Measurements from ENCODE around the gene CACNA2D4. TPM values are rescaled to one million over a fixed set of nuclear protein-coding genes. Genes with fewer than 3 reads are reported as not detected.
A peak's percentile ranks its signal among the peaks of the same experiment; 100 is the strongest.
"Not testable (repeated sequence)": the region's sequence is repeated elsewhere in the genome, so short reads cannot be mapped to it uniquely, and the experiment has no call there.

Gene CACNA2D4
- 5.9 TPM for total RNA-seq

- peak; percentile 29 for ATAC-seq
- intact Hi-C loops (cut with DNase I): no loop called here
- DNase-seq (ENCODE audit: low spot score): peak; percentile 47
These were observed at the start of gene CACNA2D4 for GRCh38 chr12:1918081-1918883. Gene CACNA2D4 (minus strand): TSS chr12:1918652. CDS start chr12:1918473, 179 bp downstream.

GRCh38 chr12:1966561-1967226 is 48.2 kb upstream of the CACNA2D4 start:
- DNase-seq (ENCODE audit: low spot score) (no peak), ATAC-seq (no peak)
- intact Hi-C loops (cut with DNase I): no loop called here

- ATAC-seq: no peak
- intact Hi-C loops (cut with DNase I): no loop called here
- DNase-seq (ENCODE audit: low spot score): no peak
These were observed 47.5 kb upstream of the CACNA2D4 start for GRCh38 chr12:1965916-1966315.

- DNase-seq (ENCODE audit: low spot score): no peak
- ATAC-seq: no peak
- intact Hi-C loops (cut with DNase I): no loop called here
These were observed 43.9 kb upstream of the CACNA2D4 start for GRCh38 chr12:1962051-1963020.

GRCh38 chr12:1956716-1957115 is 38.3 kb upstream of the CACNA2D4 start:
- DNase-seq (ENCODE audit: low spot score) (no peak), ATAC-seq (no peak)
- intact Hi-C loops (cut with DNase I): no loop called here

GRCh38 chr12:1949771-1950470 is 31.5 kb upstream of the CACNA2D4 start:
- DNase-seq (ENCODE audit: low spot score): no peak
- peak; percentile 90 for ATAC-seq
- intact Hi-C loops (cut with DNase I): no loop called here

- no peak for ATAC-seq
- intact Hi-C loops (cut with DNase I): no loop called here
These were observed 30.4 kb upstream of the CACNA2D4 start for GRCh38 chr12:1948883-1949282.

GRCh38 chr12:1947081-1947480 is 28.6 kb upstream of the CACNA2D4 start:
- intact Hi-C loops (cut with DNase I): no loop called here
- ATAC-seq (no peak), DNase-seq (ENCODE audit: low spot score) (no peak)

More at GRCh38 chr12:1948883-1949282, 30.4 kb upstream of the CACNA2D4 start:
- no peak for DNase-seq (ENCODE audit: low spot score)

- DNase-seq (ENCODE audit: low spot score): no peak
- no peak for ATAC-seq
- intact Hi-C loops (cut with DNase I): no loop called here
These were observed 27.8 kb upstream of the CACNA2D4 start for GRCh38 chr12:1946296-1946695.

- DNase-seq (ENCODE audit: low spot score); intact Hi-C loops (cut with DNase I); ATAC-seq: not testable (repeated sequence)
These were observed 27.1 kb upstream of the CACNA2D4 start for GRCh38 chr12:1945502-1945901.

GRCh38 chr12:1939801-1940607 is 21.6 kb upstream of the CACNA2D4 start:
- intact Hi-C loops (cut with DNase I): loop anchor here (10.0 kb wide), 1 partner anchor 305 kb away; no protein-coding TSS in a partner anchor
- DNase-seq (ENCODE audit: low spot score): peak; percentile 95
- ATAC-seq: peak; percentile 96

GRCh38 chr12:1939331-1939730 is 20.9 kb upstream of the CACNA2D4 start:
- intact Hi-C loops (cut with DNase I): loop anchor here (10.0 kb wide), 1 partner anchor 305 kb away; no protein-coding TSS in a partner anchor

GRCh38 chr12:1937481-1938224 is 19.2 kb upstream of the CACNA2D4 start:
- DNase-seq (ENCODE audit: low spot score) (no peak), ATAC-seq (no peak)
- intact Hi-C loops (cut with DNase I): loop anchor here (2.0 to 10.0 kb wide), 2 partner anchors 139 to 303 kb away; no protein-coding TSS in a partner anchor

More at GRCh38 chr12:1939331-1939730, 20.9 kb upstream of the CACNA2D4 start:
- no peak for DNase-seq (ENCODE audit: low spot score)
- no peak for ATAC-seq

GRCh38 chr12:1936406-1937320 is 18.2 kb upstream of the CACNA2D4 start:
- no peak for DNase-seq (ENCODE audit: low spot score)
- peak; percentile 57 for ATAC-seq
- intact Hi-C loops (cut with DNase I): loop anchor here (2.0 to 10.0 kb wide), 2 partner anchors 138 to 302 kb away; no protein-coding TSS in a partner anchor

- no peak for ATAC-seq
- intact Hi-C loops (cut with DNase I): loop anchor here (2.0 to 10.0 kb wide), 2 partner anchors 137 to 301 kb away; no protein-coding TSS in a partner anchor
- DNase-seq (ENCODE audit: low spot score): no peak
These were observed 17.4 kb upstream of the CACNA2D4 start for GRCh38 chr12:1935700-1936378.
